Measurements from ENCODE around the gene DAPK1. TPM values are rescaled to one million over a fixed set of nuclear protein-coding genes. Genes with fewer than 3 reads are reported as not detected.

The DAPK1 gene
- total and polyA plus RNA-seq, 10 of the 15 experiments (the other 5 are each of a cell fraction or from before 2014, with no cell fraction given), result 8.2 to 94.7 (median 51.6) TPM

GRCh38 chr9:87592554-87593358 lies 95.1 kb downstream of the DAPK1 start (continued):
- TF ChIP-seq RELA (IDR thresholded peaks at IDR 0.05; ENCODE audit: borderline replicate concordance, partially characterized antibody) (no peak), IRF4 (IDR thresholded peaks at IDR 0.05; ENCODE audit: low read depth, low read length) (no peak), HDGF (IDR thresholded peaks at IDR 0.05) (no peak), GATAD2B (conservative IDR thresholded peaks at IDR 0.05; ENCODE audit: low read depth) (no peak), ZZZ3 (IDR thresholded peaks at IDR 0.05; ENCODE audit: control insufficient read depth, insufficient read length, low read depth) (no peak)

- Histone ChIP-seq H3K9me3 (replicated peaks; ENCODE audit: control insufficient read depth, insufficient read depth, low read length) (no peaks in the 10 kb centered on the region), H3K4me3 (no peak overlapping the region), H3K4me1 (ENCODE audit: control insufficient read depth, insufficient read depth, low read length) (no peaks in the 10 kb centered on the region; the same call in 1 of the 2 replicates), H3K9ac (ENCODE audit: control insufficient read depth, insufficient read depth, low read length) (no peak overlapping the region), H4K20me1 (ENCODE audit: control insufficient read depth, insufficient read depth) (no peaks in the 10 kb centered on the region), H2AFZ (ENCODE audit: control insufficient read depth, low read depth, low read length) (no peak overlapping the region), H3K79me2 (ENCODE audit: control insufficient read depth, insufficient read depth, low read length) (peaks cover 2% of the 10 kb centered on the region; the same call in 1 of the 2 replicates), H3K27ac (ENCODE audit: control insufficient read depth, insufficient read depth) (no peak overlapping the region), H3K27me3 (replicated peaks in 1 of 2; ENCODE audit: control insufficient read depth in 2 of 2, insufficient read depth in 2 of 2, low read length in 1 of 2) (no peaks in the 10 kb centered on the region), H3K4me2 (ENCODE audit: control insufficient read depth, insufficient read depth) (no peak overlapping the region), H3K36me3 (ENCODE audit: control insufficient read depth in 2 of 2, insufficient read depth in 2 of 2, low read length in 1 of 2) (no peaks in the 10 kb centered on the region; a peak in 1 of 4 replicates)
- FAIRE-seq, result no peak
- no peak for DNase-seq (ENCODE audit: low read depth, low spot score)
- ChIA-PET POLR2A (interaction anchor here (0.6 kb wide), 2 partner anchors 8 to 109 kb away, joined by 3 read pairs; no protein-coding TSS in a partner anchor), CTCF (interaction anchor here (1.1 kb wide), 1 partner anchor 96 kb away, joined by 3 read pairs; the partner anchor contains the start of gene DAPK1), SMC1A (ENCODE audit: uncharacterized antibody, unreplicated experiment) (interaction anchor here (1.1 to 1.3 kb wide), 3 partner anchors 16 to 36 kb away, joined by 3 to 8 read pairs (median 4); no protein-coding TSS in a partner anchor), RAD21 (ENCODE audit: unreplicated experiment) (interaction anchor here (0.5 kb wide), 1 partner anchor 46 kb away, joined by 3 read pairs; no protein-coding TSS in a partner anchor)
- 31% methylated on average over 5 of the region's 5 CpGs for WGBS (ENCODE audit: insufficient coverage, insufficient replicate concordance, low lambda C conversion rate, missing lambda C conversion rate)
- no peak for ATAC-seq
- no TSS peak for BruUV-seq (replicated peaks)
- in situ Hi-C loops (cut with MboI) (no loop called here), intact Hi-C loops (cut with micrococcal nuclease; ENCODE audit: unreplicated experiment) (no loop called here)
- TF ChIP-seq POU2F2 (IDR thresholded peaks at IDR 0.05; ENCODE audit: borderline replicate concordance, low read depth, low read length) (no peak), MLLT1 (IDR thresholded peaks at IDR 0.05) (no peak), ZNF622 (IDR thresholded peaks at IDR 0.05) (no peak), BRCA1 (IDR thresholded peaks at IDR 0.05; ENCODE audit: low read depth, low read length) (no peak), FOS (IDR thresholded peaks at IDR 0.05; ENCODE audit: borderline replicate concordance, extremely low read depth, insufficient read length) (no peak), KDM1A (IDR thresholded peaks at IDR 0.05; ENCODE audit: borderline replicate concordance) (no peak), REST (IDR thresholded peaks at IDR 0.05; ENCODE audit: low read depth, low read length) (no peak), STAT3 (IDR thresholded peaks at IDR 0.05; ENCODE audit: low read depth, low read length) (no peak)
These were observed 95.8 kb downstream of the DAPK1 start for GRCh38 chr9:87593359-87593980.
